Measurements from ENCODE around the gene MIPOL1.

DNA sequence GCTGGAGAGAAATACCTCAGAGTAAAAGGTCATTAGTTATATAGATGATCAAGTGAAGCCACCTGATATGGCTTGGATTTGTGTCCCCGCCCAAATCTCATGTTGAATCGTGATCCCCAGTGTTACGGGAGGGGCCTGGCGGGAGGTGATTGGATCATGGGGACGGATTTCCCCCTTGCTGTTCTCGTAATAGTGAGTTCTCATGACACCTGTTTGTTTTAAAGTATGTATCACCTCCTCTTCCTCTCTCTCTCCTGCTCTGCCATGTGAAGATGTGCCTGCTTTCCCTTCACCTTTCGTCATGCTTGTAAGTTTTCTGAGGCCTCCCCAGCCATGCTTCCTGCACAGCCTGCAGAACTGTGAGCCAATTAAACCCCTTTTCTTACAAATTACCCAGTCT is 272.5 kb downstream of the MIPOL1 start:
- no peak for TF ChIP-seq EZH2 (IDR thresholded peaks at IDR 0.05; ENCODE audit: insufficient read depth, poor library complexity, severe bottlenecking)
- TF ChIP-seq EZH2phosphoT487 (IDR thresholded peaks at IDR 0.05; ENCODE audit: insufficient read depth, low read depth), result no peak
